Measurements from ENCODE around the gene VSX1.

The VSX1 gene

GRCh38 chr20:25052255-25053194 lies 29.4 kb downstream of the VSX1 start:
- Histone ChIP-seq H3K27ac (replicated peaks; ENCODE audit: low read length) (no peak overlapping the region), H2BK15ac (ENCODE audit: low read length) (no peak overlapping the region)
- WGBS, 2 donors (ENCODE audit: extremely low coverage in 2 of 2, insufficient read length in 2 of 2, insufficient replicate concordance in 1 of 2), result no CpG with 5 or more reads among the region's 16 CpGs

GRCh38 chr20:25051386-25052155 lies 30.4 kb downstream of the VSX1 start:
- DNase-seq (ENCODE audit: low spot score), result no peak
- H3K36me3 ChIP-seq (replicated peaks in 1 of 2; ENCODE audit: control insufficient read depth in 2 of 2, insufficient read depth in 2 of 2, low read length in 2 of 2), result no peaks in the 10 kb centered on the region
- WGBS, 2 donors (ENCODE audit: extremely low coverage in 2 of 2, insufficient read length in 2 of 2, insufficient replicate concordance in 1 of 2), result no CpG with 5 or more reads among the region's 7 CpGs

More at GRCh38 chr20:25052255-25053194, 29.4 kb downstream of the VSX1 start:
- peaks cover under 1 to 2% of the 10 kb centered on the region in 2 donors for H3K4me1 ChIP-seq (ENCODE audit: control insufficient read depth in 2 of 2, insufficient read depth in 1 of 2, low read depth in 1 of 2, low read length in 2 of 2)
- H4K91ac ChIP-seq (ENCODE audit: low read depth, low read length, poor library complexity), result no peak overlapping the region
- H3K4ac ChIP-seq (ENCODE audit: low read length), result no peak overlapping the region
- H3K27me3 ChIP-seq (ENCODE audit: control insufficient read depth in 3 of 3, insufficient read depth in 3 of 3, low read depth in 1 of 3, low read length in 3 of 3), result peaks cover 5 to 73% (median 24%) of the 10 kb centered on the region in 3 experiments
- no peak overlapping the region for H3K23ac ChIP-seq (ENCODE audit: low read depth, low read length, poor library complexity)
- no peak overlapping the region for H2BK12ac ChIP-seq (ENCODE audit: low read length)
- H3K79me1 ChIP-seq (ENCODE audit: low read depth, low read length), result no peaks in the 10 kb centered on the region
- H3K36me3 ChIP-seq (replicated peaks in 1 of 2; ENCODE audit: control insufficient read depth in 2 of 2, insufficient read depth in 2 of 2, low read length in 2 of 2), result no peaks in the 10 kb centered on the region
- no peak overlapping the region for H3K4me3 ChIP-seq (ENCODE audit: low read length in 2 of 2)
- H2AK5ac ChIP-seq (ENCODE audit: low read depth, low read length), result no peak overlapping the region
- no peak for DNase-seq (ENCODE audit: low spot score)
- H4K8ac ChIP-seq (ENCODE audit: low read depth, low read length), result no peak overlapping the region
- H3K4me2 ChIP-seq (ENCODE audit: insufficient read depth, low read length, poor library complexity, severe bottlenecking), result no peak overlapping the region
- no peak overlapping the region for H2BK120ac ChIP-seq (ENCODE audit: low read depth, low read length)
- no peak overlapping the region for H2BK5ac ChIP-seq (ENCODE audit: low read length)
- no peak overlapping the region for H3K9ac ChIP-seq (ENCODE audit: low read depth, low read length, poor library complexity)
- no peaks in the 10 kb centered on the region for H3K9me3 ChIP-seq (replicated peaks in 1 of 2; ENCODE audit: control insufficient read depth in 2 of 2, insufficient read depth in 1 of 2, low read depth in 1 of 2, low read length in 2 of 2)
- no peak overlapping the region for H3K18ac ChIP-seq (ENCODE audit: low read length)
- H3K14ac ChIP-seq (ENCODE audit: low read length), result no peak overlapping the region
- H2AFZ ChIP-seq (ENCODE audit: low read length), result no peak overlapping the region

DNA sequence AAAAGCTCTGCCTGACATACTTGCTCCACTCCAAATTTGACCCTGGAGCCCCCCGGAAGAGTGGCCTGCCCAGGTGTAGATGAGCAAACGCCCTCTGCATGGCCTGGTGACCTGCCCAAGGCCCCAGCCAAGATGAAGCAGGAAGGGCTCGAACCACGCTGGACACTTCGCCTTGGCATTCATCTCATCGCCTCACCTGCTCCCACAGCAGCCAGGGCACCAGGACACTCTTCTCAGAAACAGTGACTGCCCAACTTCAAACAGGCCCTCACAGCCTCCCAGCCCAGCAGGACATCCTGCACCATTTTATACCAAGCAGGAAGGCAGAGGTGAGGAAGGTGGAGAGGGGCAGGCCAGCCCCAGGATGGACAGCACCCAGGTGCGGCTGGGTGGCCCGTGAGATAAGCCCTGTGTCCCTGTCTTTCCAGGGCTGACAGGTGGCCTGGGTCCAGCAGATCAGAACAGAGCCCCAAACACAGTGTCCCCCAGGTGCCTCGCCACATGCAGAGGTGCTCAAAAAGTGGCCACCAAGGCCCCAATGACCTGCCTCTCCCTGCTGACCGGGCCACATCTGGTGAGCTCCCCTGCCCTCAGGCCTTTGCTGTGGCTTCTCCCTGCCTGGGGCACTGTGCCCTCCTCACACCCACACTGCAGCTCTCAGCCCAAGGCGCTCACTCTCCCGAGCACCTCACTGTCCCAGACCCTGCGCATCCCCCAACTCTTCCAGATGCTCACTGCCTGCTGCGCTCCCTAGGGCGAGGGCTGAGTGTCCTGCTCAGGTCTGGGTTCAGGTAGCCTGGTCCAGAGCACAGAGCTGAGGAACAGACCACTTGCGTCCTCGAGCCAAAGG lies 31.2 kb downstream of the VSX1 start:
- H2BK120ac ChIP-seq (ENCODE audit: low read depth, low read length), result no peak overlapping the region
- peak overlapping the region; percentile 50 for H2AK5ac ChIP-seq (ENCODE audit: low read depth, low read length)
- no peaks in the 10 kb centered on the region for H3K79me1 ChIP-seq (ENCODE audit: low read depth, low read length)
- H2BK5ac ChIP-seq (ENCODE audit: low read length), result no peak overlapping the region
- H3K23ac ChIP-seq (ENCODE audit: low read depth, low read length, poor library complexity), result peak overlapping the region; percentile 31
- H3K4me2 ChIP-seq (ENCODE audit: insufficient read depth, low read length, poor library complexity, severe bottlenecking), result no peak overlapping the region
- peak overlapping the region; percentile 14 for H2BK12ac ChIP-seq (ENCODE audit: low read length)
- H3K27me3 ChIP-seq (ENCODE audit: control insufficient read depth in 3 of 3, insufficient read depth in 3 of 3, low read depth in 1 of 3, low read length in 3 of 3), result peaks cover 0 to 65% (median 7%) of the 10 kb centered on the region in 3 experiments
- no peak overlapping the region for H4K8ac ChIP-seq (ENCODE audit: low read depth, low read length)
- peaks cover 0 to 2% of the 10 kb centered on the region in 2 donors for H3K4me1 ChIP-seq (ENCODE audit: control insufficient read depth in 2 of 2, insufficient read depth in 1 of 2, low read depth in 1 of 2, low read length in 2 of 2)
- WGBS, 2 donors (ENCODE audit: extremely low coverage in 2 of 2, insufficient read length in 2 of 2, insufficient replicate concordance in 1 of 2), result no CpG with 5 or more reads among the region's 17 CpGs
- peak overlapping the region; percentile 73 for H3K14ac ChIP-seq (ENCODE audit: low read length)
- no peak overlapping the region for H3K27ac ChIP-seq (replicated peaks; ENCODE audit: low read length)
- no peaks in the 10 kb centered on the region for H3K9me3 ChIP-seq (replicated peaks in 1 of 2; ENCODE audit: control insufficient read depth in 2 of 2, insufficient read depth in 1 of 2, low read depth in 1 of 2, low read length in 2 of 2)
- peak overlapping the region; percentile 60 for H3K18ac ChIP-seq (ENCODE audit: low read length)
- H3K9ac ChIP-seq (ENCODE audit: low read depth, low read length, poor library complexity), result no peak overlapping the region
- H3K4ac ChIP-seq (ENCODE audit: low read length), result no peak overlapping the region
- no peak overlapping the region for H3K4me3 ChIP-seq (ENCODE audit: low read length in 2 of 2)
- H4K91ac ChIP-seq (ENCODE audit: low read depth, low read length, poor library complexity), result no peak overlapping the region
- H3K36me3 ChIP-seq (replicated peaks in 1 of 2; ENCODE audit: control insufficient read depth in 2 of 2, insufficient read depth in 2 of 2, low read length in 2 of 2), result no peaks in the 10 kb centered on the region
- DNase-seq (ENCODE audit: low spot score), result no peak
- no peak overlapping the region for H2BK15ac ChIP-seq (ENCODE audit: low read length)
- no peak overlapping the region for H2AFZ ChIP-seq (ENCODE audit: low read length)

More at GRCh38 chr20:25051386-25052155, 30.4 kb downstream of the VSX1 start:
- peaks cover 0 to 73% (median 14%) of the 10 kb centered on the region in 3 experiments for H3K27me3 ChIP-seq (ENCODE audit: control insufficient read depth in 3 of 3, insufficient read depth in 3 of 3, low read depth in 1 of 3, low read length in 3 of 3)
- H3K23ac ChIP-seq (ENCODE audit: low read depth, low read length, poor library complexity), result no peak overlapping the region
- H4K91ac ChIP-seq (ENCODE audit: low read depth, low read length, poor library complexity), result no peak overlapping the region
- no peak overlapping the region for H3K4ac ChIP-seq (ENCODE audit: low read length)
- H3K79me1 ChIP-seq (ENCODE audit: low read depth, low read length), result no peaks in the 10 kb centered on the region
- no peak overlapping the region for H2BK5ac ChIP-seq (ENCODE audit: low read length)
- H3K4me1 ChIP-seq (ENCODE audit: control insufficient read depth in 2 of 2, insufficient read depth in 1 of 2, low read depth in 1 of 2, low read length in 2 of 2), result peaks cover 0 to 2% of the 10 kb centered on the region in 2 donors
- peak overlapping the region; percentile 50 for H2AK5ac ChIP-seq (ENCODE audit: low read depth, low read length)
- no peak overlapping the region for H3K4me2 ChIP-seq (ENCODE audit: insufficient read depth, low read length, poor library complexity, severe bottlenecking)
- H2BK12ac ChIP-seq (ENCODE audit: low read length), result peak overlapping the region; percentile 14
- no peak overlapping the region for H3K27ac ChIP-seq (replicated peaks; ENCODE audit: low read length)
- no peak overlapping the region for H3K18ac ChIP-seq (ENCODE audit: low read length)
- H4K8ac ChIP-seq (ENCODE audit: low read depth, low read length), result no peak overlapping the region
- no peak overlapping the region for H3K14ac ChIP-seq (ENCODE audit: low read length)
- H3K9me3 ChIP-seq (replicated peaks in 1 of 2; ENCODE audit: control insufficient read depth in 2 of 2, insufficient read depth in 1 of 2, low read depth in 1 of 2, low read length in 2 of 2), result no peaks in the 10 kb centered on the region
- no peak overlapping the region for H2AFZ ChIP-seq (ENCODE audit: low read length)
- no peak overlapping the region for H2BK15ac ChIP-seq (ENCODE audit: low read length)
- H3K9ac ChIP-seq (ENCODE audit: low read depth, low read length, poor library complexity), result no peak overlapping the region
- no peak overlapping the region for H3K4me3 ChIP-seq (ENCODE audit: low read length in 2 of 2)
- no peak overlapping the region for H2BK120ac ChIP-seq (ENCODE audit: low read depth, low read length)

Data from neuronal stem cell (in vitro differentiated cells).